ENCODE results near the gene UNC45A. TPM values are rescaled to one million over a fixed set of nuclear protein-coding genes. Genes with fewer than 3 reads are reported as not detected.

UNC45A gene
- total and polyA plus RNA-seq, 2 of the 13 experiments (the other 11 are each of a cell fraction or from before 2014, with no cell fraction given) = 33.8 to 39.7 TPM

DNA sequence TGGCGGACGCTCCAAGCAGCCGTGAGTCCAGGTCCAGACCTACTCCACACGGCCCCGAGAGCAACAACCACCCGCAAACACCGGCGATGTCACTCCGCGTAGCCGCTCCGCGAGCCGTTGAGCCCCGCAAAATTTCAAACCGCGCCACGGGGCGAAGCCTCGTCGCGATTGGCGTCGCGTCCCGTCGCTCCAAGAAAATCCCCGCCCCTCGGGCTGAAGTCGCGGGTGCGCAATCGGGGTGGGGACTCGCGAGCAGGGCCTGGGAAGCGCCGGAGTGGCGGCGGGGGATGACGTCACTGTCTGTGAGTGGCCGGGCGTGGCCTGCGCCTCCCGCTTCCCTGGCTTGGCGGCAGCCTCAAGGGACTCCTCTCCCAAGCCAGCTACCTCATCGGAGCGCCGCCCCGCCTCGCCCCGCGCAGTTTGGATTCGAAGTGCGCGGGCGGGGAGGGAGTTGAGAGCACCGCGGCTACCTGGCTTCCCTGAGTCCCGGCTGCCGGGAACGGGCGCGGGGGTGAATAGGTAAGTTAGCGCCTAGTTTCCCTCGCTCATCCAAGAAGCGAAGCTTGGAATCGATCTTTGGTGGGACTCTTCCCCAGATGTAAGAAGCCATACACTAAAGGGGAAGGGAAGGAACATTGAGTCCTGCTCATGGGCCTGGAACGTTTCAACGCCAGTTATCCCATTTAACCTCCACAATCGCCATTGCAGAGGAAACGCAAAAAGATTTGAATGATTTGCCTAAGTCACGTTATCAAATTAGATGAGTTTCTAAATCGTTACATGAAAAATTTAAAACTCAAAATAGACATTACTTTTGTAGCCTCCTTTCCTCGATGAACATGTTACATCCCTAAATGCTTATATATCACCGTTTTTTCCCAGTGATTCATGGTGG lies 59.6 kb downstream of the UNC45A start, which contains the start of gene PRC1 (continued):
- TF ChIP-seq, protein P1, sequence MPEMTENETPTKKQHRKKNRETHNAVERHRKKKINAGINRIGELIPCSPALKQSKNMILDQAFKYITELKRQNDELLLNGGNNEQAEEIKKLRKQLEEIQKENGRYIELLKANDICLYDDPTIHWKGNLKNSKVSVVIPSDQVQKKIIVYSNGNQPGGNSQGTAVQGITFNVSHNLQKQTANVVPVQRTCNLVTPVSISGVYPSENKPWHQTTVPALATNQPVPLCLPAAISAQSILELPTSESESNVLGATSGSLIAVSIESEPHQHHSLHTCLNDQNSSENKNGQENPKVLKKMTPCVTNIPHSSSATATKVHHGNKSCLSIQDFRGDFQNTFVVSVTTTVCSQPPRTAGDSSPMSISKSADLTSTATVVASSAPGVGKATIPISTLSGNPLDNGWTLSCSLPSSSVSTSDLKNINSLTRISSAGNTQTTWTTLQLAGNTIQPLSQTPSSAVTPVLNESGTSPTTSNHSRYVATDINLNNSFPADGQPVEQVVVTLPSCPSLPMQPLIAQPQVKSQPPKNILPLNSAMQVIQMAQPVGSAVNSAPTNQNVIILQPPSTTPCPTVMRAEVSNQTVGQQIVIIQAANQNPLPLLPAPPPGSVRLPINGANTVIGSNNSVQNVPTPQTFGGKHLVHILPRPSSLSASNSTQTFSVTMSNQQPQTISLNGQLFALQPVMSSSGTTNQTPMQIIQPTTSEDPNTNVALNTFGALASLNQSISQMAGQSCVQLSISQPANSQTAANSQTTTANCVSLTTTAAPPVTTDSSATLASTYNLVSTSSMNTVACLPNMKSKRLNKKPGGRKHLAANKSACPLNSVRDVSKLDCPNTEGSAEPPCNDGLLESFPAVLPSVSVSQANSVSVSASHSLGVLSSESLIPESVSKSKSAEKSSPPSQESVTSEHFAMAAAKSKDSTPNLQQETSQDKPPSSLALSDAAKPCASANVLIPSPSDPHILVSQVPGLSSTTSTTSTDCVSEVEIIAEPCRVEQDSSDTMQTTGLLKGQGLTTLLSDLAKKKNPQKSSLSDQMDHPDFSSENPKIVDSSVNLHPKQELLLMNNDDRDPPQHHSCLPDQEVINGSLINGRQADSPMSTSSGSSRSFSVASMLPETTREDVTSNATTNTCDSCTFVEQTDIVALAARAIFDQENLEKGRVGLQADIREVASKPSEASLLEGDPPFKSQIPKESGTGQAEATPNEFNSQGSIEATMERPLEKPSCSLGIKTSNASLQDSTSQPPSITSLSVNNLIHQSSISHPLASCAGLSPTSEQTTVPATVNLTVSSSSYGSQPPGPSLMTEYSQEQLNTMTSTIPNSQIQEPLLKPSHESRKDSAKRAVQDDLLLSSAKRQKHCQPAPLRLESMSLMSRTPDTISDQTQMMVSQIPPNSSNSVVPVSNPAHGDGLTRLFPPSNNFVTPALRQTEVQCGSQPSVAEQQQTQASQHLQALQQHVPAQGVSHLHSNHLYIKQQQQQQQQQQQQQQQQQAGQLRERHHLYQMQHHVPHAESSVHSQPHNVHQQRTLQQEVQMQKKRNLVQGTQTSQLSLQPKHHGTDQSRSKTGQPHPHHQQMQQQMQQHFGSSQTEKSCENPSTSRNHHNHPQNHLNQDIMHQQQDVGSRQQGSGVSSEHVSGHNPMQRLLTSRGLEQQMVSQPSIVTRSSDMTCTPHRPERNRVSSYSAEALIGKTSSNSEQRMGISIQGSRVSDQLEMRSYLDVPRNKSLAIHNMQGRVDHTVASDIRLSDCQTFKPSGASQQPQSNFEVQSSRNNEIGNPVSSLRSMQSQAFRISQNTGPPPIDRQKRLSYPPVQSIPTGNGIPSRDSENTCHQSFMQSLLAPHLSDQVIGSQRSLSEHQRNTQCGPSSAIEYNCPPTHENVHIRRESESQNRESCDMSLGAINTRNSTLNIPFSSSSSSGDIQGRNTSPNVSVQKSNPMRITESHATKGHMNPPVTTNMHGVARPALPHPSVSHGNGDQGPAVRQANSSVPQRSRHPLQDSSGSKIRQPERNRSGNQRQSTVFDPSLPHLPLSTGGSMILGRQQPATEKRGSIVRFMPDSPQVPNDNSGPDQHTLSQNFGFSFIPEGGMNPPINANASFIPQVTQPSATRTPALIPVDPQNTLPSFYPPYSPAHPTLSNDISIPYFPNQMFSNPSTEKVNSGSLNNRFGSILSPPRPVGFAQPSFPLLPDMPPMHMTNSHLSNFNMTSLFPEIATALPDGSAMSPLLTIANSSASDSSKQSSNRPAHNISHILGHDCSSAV (CRISPR knock-in tag; IDR thresholded peaks at IDR 0.05; ENCODE audit: borderline replicate concordance) = no peak
- TF ChIP-seq ZNF484 (CRISPR knock-in tag; IDR thresholded peaks at IDR 0.05; ENCODE audit: borderline replicate concordance, low read depth) = no peak
- TF ChIP-seq ZBTB38 (CRISPR knock-in tag; IDR thresholded peaks at IDR 0.05) = peak; percentile 83
- no peak for TF ChIP-seq ZNF281 (CRISPR knock-in tag; IDR thresholded peaks at IDR 0.05; ENCODE audit: borderline replicate concordance)
- TF ChIP-seq CEBPG (CRISPR knock-in tag; IDR thresholded peaks at IDR 0.05) = peak; percentile 48; the same call in 1 of the 2 replicates
- peak; percentile 76 for TF ChIP-seq REPIN1 (CRISPR knock-in tag; IDR thresholded peaks at IDR 0.05; ENCODE audit: borderline replicate concordance, low read depth)
- 0 out of 2 replicates have a peak, but pooled peaks have one; percentile 60 for TF ChIP-seq LBX2 (CRISPR knock-in tag; IDR thresholded peaks at IDR 0.05; ENCODE audit: borderline replicate concordance)
- TF ChIP-seq NR2C2 (CRISPR knock-in tag; IDR thresholded peaks at IDR 0.05; ENCODE audit: borderline replicate concordance) = peak; percentile 30; the same call in 1 of the 2 replicates
- peak; percentile 34; the same call in 1 of the 2 replicates for TF ChIP-seq ETV5 (CRISPR knock-in tag; IDR thresholded peaks at IDR 0.05; ENCODE audit: borderline replicate concordance)
- peak; percentile 88; the same call in 1 of the 2 replicates for TF ChIP-seq ZNF782 (CRISPR knock-in tag; IDR thresholded peaks at IDR 0.05; ENCODE audit: borderline replicate concordance)
- TF ChIP-seq NFYC (CRISPR knock-in tag; IDR thresholded peaks at IDR 0.05) = peak; percentile 98
- no peak for TF ChIP-seq NCOA1 (CRISPR knock-in tag; IDR thresholded peaks at IDR 0.05)
- TF ChIP-seq, protein P2, sequence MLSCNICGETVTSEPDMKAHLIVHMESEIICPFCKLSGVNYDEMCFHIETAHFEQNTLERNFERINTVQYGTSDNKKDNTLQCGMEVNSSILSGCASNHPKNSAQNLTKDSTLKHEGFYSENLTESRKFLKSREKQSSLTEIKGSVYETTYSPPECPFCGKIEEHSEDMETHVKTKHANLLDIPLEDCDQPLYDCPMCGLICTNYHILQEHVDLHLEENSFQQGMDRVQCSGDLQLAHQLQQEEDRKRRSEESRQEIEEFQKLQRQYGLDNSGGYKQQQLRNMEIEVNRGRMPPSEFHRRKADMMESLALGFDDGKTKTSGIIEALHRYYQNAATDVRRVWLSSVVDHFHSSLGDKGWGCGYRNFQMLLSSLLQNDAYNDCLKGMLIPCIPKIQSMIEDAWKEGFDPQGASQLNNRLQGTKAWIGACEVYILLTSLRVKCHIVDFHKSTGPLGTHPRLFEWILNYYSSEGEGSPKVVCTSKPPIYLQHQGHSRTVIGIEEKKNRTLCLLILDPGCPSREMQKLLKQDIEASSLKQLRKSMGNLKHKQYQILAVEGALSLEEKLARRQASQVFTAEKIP (CRISPR knock-in tag; IDR thresholded peaks at IDR 0.05; ENCODE audit: borderline replicate concordance) = no peak
- TF ChIP-seq ZNF780A (CRISPR knock-in tag; IDR thresholded peaks at IDR 0.05) = peak; percentile 52; the same call in 1 of the 2 replicates

All from HepG2 (cell line).